NB4 (cell line): ENCODE results near the gene PC.
"Not testable (repeated sequence)": the region's sequence is repeated elsewhere in the genome, so short reads cannot be mapped to it uniquely, and the experiment has no call there.

ENCODE experiments used
- DNase-seq: peaks from one replicate; pipeline ENCODE4 v3.0.0; 2010; ENCODE audit warnings: low read depth
- H3K4me3 ChIP-seq: one replicate; pipeline ENCODE4 v1.5.1; 2011; ENCODE audit warnings: mild to moderate bottlenecking, low read depth, low read length, moderate library complexity
- MYC ChIP-seq: IDR thresholded peaks from 2 replicates; pipeline ENCODE4 v1.6.1; 2011; ENCODE audit warnings: low read depth, low read length
- POLR2A ChIP-seq: IDR thresholded peaks from 2 replicates; pipeline ENCODE4 v1.6.1; 2011; ENCODE audit warnings: mild to moderate bottlenecking; ENCODE audit not compliant: insufficient read length; ENCODE audit errors: extremely low read depth
- TF ChIP-seq, protein P1 (sequence below): IDR thresholded peaks from 2 replicates; pipeline ENCODE4 v1.6.1; 2011; ENCODE audit warnings: low read depth, low read length
- TF ChIP-seq, protein P2 (sequence below): IDR thresholded peaks from one replicate; pipeline ENCODE4 v1.5.1; 2012; ENCODE audit warnings: low read depth, low read length

PC gene

DNA sequence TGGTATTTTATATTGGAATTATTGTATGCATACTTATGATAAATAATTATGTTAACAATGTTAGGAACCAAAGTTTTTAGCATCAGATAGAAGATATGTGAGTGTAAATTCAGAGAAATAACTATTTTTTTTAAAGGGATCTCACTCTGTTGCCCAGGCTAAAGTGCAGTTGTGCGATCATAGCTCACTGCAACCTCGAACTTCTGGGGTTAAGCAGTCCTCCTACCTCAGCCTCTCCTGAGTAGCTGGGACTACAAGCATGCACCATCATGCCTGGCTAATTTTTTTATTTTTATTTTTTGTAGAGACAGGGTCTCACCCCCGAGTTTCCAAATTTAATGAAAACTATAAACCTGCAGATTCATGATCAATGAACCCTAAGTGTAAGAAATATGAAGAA lies 148.6 kb downstream of the PC start:
- TF ChIP-seq POLR2A (no peak), MYC (no peak)
- TF ChIP-seq, protein P1, sequence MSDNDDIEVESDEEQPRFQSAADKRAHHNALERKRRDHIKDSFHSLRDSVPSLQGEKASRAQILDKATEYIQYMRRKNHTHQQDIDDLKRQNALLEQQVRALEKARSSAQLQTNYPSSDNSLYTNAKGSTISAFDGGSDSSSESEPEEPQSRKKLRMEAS = no peak
- TF ChIP-seq, protein P2, sequence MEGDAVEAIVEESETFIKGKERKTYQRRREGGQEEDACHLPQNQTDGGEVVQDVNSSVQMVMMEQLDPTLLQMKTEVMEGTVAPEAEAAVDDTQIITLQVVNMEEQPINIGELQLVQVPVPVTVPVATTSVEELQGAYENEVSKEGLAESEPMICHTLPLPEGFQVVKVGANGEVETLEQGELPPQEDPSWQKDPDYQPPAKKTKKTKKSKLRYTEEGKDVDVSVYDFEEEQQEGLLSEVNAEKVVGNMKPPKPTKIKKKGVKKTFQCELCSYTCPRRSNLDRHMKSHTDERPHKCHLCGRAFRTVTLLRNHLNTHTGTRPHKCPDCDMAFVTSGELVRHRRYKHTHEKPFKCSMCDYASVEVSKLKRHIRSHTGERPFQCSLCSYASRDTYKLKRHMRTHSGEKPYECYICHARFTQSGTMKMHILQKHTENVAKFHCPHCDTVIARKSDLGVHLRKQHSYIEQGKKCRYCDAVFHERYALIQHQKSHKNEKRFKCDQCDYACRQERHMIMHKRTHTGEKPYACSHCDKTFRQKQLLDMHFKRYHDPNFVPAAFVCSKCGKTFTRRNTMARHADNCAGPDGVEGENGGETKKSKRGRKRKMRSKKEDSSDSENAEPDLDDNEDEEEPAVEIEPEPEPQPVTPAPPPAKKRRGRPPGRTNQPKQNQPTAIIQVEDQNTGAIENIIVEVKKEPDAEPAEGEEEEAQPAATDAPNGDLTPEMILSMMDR = no peak
- no peak for DNase-seq
- H3K4me3 ChIP-seq = no peak overlapping the region

DNA sequence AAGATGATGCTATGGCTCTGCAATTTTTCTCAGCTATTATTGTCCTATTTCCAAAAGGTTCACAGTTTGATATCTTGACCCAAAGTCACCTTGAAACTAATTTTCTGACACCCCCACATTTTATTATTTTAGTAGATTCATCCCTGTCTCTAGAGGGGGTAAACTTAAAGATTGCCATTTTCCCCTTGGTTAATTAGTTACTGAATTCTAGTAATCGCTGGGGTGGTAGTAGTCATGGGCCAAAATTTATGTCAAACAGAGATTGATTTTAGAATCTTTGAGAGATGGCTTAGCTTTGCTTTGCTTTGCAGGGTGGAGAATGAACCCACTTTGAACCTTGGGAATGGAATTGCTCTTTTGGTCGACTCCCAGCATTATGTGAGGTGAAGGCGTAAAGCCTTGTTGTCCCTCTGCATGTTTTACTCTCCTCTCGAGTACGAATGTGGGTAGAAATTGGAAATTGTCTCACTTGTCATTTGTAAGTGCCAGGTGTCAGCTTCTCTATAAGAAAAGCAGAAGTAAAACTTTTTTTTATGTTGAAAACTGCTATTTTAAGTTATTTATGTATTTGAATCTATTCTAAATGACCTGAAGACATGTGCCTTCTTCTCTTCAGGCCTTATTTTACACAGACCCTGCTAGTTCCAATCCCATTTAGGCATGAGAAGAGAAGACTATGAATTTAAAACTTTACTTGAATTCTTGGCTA lies 157.3 kb downstream of the PC start:
- TF ChIP-seq, protein P2 = no peak
- TF ChIP-seq, protein P1 = no peak
- TF ChIP-seq POLR2A (no peak), MYC (no peak)
- no peak overlapping the region for H3K4me3 ChIP-seq
- DNase-seq = no peak

DNA sequence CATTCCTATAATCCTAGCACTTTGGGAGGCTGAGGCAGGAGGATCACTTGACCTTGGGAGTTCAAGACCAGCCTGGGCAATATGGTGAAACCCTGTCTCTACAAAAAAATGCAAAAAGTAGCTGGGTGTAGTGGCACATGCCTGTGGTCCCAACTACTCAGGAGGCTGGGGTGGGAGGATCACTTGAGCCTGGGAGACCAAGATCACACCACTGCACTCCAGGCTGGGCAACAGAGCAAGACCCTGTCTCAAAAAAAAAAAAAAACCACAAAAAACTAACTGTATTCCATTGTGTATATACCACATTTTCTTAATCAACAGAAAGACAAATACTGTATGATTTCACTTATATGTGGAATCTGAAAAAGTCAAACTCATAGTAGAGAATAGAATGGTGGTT lies 158.4 kb downstream of the PC start:
- DNase-seq = not testable (repeated sequence)

More for the DNA sequence above, 158.4 kb downstream of the PC start:
- not testable (repeated sequence) for H3K4me3 ChIP-seq
